Activated CD4-positive, alpha-beta T cell treated with anti-CD3 and anti-CD28 coated beads, Interleukin-2, amount 10 ng/mL, durations not matched to agents 7 days and 5 days (primary cell): Measurements from ENCODE around the gene FKBP7. TPM values are rescaled to one million over a fixed set of nuclear protein-coding genes. Genes with fewer than 3 reads are reported as not detected.
A peak's percentile ranks its signal among the peaks of the same experiment; 100 is the strongest.

ENCODE experiments used
- CTCF ChIA-PET: fragments of 350-600 bp; sonication (Branson Sonifier 250); formaldehyde crosslinking; loops from one replicate; lab custom pipeline; 2021; ENCODE audit warnings: antibody characterized with exemption; lab: Charles Lee
- POLR2A ChIA-PET: fragments of 350-600 bp; sonication (Branson Sonifier 250); formaldehyde crosslinking; loops from one replicate; lab custom pipeline; 2021; ENCODE audit warnings: antibody characterized with exemption; lab: Charles Lee
- DNase-seq: peaks from one replicate; pipeline ENCODE4 v3.0.0-alpha.2; 2020
- H3K27ac Mint-ChIP-seq: one replicate; pipeline ENCODE4 v1.8.0; 2021; ENCODE audit warnings: mild to moderate bottlenecking, moderate library complexity, mixed read lengths
- H3K27me3 Mint-ChIP-seq: one replicate; pipeline ENCODE4 v1.8.0; 2021; ENCODE audit warnings: mixed read lengths
- H3K36me3 Mint-ChIP-seq: one replicate; pipeline ENCODE4 v1.8.0; 2021; ENCODE audit warnings: low read depth, mixed read lengths
- H3K4me1 Mint-ChIP-seq: one replicate; pipeline ENCODE4 v1.8.0; 2021; ENCODE audit warnings: mixed read lengths
- H3K4me3 Mint-ChIP-seq: one replicate; pipeline ENCODE4 v1.8.0; 2021; ENCODE audit warnings: mild to moderate bottlenecking, moderate library complexity, mixed read lengths
- H3K9me3 Mint-ChIP-seq: one replicate; pipeline ENCODE4 v1.8.0; 2021; ENCODE audit warnings: mixed read lengths
- total RNA-seq, 2 experiments: library from RNA; stranded (reverse); gene quantifications; one replicate each; pipeline ENCODE4 v1.2.3, GENCODE V29; 2021

FKBP7 gene
- total RNA-seq, 2 experiments from 2014 or later = 1.4 to 2.1 TPM

GRCh38 chr2:178510384-178510783, 32.0 kb upstream of the FKBP7 start:
- CTCF ChIA-PET = no interaction called here
- peaks cover 36% of the 10 kb centered on the region for H3K4me1 Mint-ChIP-seq
- H3K36me3 Mint-ChIP-seq = peaks cover 39% of the 10 kb centered on the region
- no peak overlapping the region for H3K27ac Mint-ChIP-seq
- no peaks in the 10 kb centered on the region for H3K27me3 Mint-ChIP-seq
- DNase-seq = no peak
- H3K9me3 Mint-ChIP-seq = no peaks in the 10 kb centered on the region
- no peak overlapping the region for H3K4me3 Mint-ChIP-seq
- POLR2A ChIA-PET = no interaction called here

- CTCF ChIA-PET = interaction anchor here (0.7 to 1.1 kb wide), 3 partner anchors 22 to 34 kb away, joined by 3 to 4 read pairs (median 3); partner anchors contain the start of gene PLEKHA3
- H3K4me1 Mint-ChIP-seq = peaks cover 20% of the 10 kb centered on the region
- H3K4me3 Mint-ChIP-seq = no peak overlapping the region
- DNase-seq = no peak
- H3K27me3 Mint-ChIP-seq = no peaks in the 10 kb centered on the region
- no peaks in the 10 kb centered on the region for H3K9me3 Mint-ChIP-seq
- H3K36me3 Mint-ChIP-seq = peaks cover 31% of the 10 kb centered on the region
- POLR2A ChIA-PET = no interaction called here
- H3K27ac Mint-ChIP-seq = no peak overlapping the region
Observed at GRCh38 chr2:178508646-178509045, 30.2 kb upstream of the FKBP7 start.

DNA sequence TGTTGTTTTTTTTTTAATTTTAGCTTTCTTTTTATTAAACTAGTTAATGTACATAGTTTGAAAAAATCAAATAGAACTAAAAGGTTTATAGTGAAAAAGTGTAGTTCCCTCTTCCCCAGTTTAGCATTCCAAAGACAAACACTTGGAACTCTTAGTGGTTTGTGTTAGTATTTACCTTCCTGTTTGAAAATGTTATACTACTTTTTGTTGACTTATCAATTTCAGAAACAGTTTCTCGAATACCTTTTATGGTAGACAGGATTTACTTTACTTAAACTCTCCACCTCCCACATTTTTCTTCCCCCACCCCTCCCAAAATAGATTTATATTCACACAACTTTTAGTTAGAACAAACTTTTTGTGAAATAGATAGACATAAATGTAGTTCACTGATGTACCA, 28.5 kb upstream of the FKBP7 start:
- ChIA-PET CTCF (interaction anchor here (1.4 to 1.6 kb wide), 2 partner anchors 15 to 92 kb away, joined by 3 read pairs; no protein-coding TSS in a partner anchor), POLR2A (no interaction called here)
- Mint-ChIP-seq H3K4me1 (peaks cover 17% of the 10 kb centered on the region), H3K36me3 (peaks cover 35% of the 10 kb centered on the region), H3K9me3 (no peaks in the 10 kb centered on the region), H3K4me3 (no peak overlapping the region), H3K27ac (no peak overlapping the region), H3K27me3 (no peaks in the 10 kb centered on the region)
- no peak for DNase-seq

DNA sequence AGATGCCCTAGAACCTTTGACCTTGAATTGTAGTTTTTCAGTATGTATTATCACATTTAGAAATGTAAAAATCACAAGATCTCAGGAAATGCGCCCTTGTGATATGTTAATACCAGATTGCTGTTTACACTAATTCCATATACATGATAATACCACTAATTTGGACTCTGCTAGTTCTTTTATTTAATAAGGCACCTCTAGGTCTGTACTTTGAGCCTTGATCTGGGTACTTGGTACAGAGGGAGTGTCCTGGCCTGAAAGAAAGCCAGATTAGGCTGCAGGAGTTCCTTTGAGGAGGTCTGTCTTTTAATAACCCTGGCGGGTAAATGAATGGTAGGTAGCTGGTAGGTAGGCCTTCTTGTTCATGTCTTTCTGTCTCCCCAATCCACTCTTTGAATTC, 28.1 kb upstream of the FKBP7 start:
- DNase-seq = no peak
- CTCF ChIA-PET = interaction anchor here (1.4 to 1.6 kb wide), 2 partner anchors 15 to 92 kb away, joined by 3 read pairs; no protein-coding TSS in a partner anchor
- H3K36me3 Mint-ChIP-seq = peaks cover 35% of the 10 kb centered on the region
- peaks cover 17% of the 10 kb centered on the region for H3K4me1 Mint-ChIP-seq
- H3K27me3 Mint-ChIP-seq = no peaks in the 10 kb centered on the region
- no peak overlapping the region for H3K27ac Mint-ChIP-seq
- H3K9me3 Mint-ChIP-seq = no peaks in the 10 kb centered on the region
- POLR2A ChIA-PET = no interaction called here
- no peak overlapping the region for H3K4me3 Mint-ChIP-seq

- no peak for DNase-seq
- Mint-ChIP-seq H3K36me3 (peaks cover 35% of the 10 kb centered on the region), H3K27ac (no peak overlapping the region), H3K4me1 (peaks cover 17% of the 10 kb centered on the region), H3K4me3 (no peak overlapping the region), H3K27me3 (no peaks in the 10 kb centered on the region), H3K9me3 (no peaks in the 10 kb centered on the region)
- POLR2A ChIA-PET = no interaction called here
- CTCF ChIA-PET = interaction anchor here (1.4 to 1.6 kb wide), 2 partner anchors 14 to 91 kb away, joined by 3 read pairs; no protein-coding TSS in a partner anchor
Observed at GRCh38 chr2:178506101-178506500, 27.7 kb upstream of the FKBP7 start.

DNA sequence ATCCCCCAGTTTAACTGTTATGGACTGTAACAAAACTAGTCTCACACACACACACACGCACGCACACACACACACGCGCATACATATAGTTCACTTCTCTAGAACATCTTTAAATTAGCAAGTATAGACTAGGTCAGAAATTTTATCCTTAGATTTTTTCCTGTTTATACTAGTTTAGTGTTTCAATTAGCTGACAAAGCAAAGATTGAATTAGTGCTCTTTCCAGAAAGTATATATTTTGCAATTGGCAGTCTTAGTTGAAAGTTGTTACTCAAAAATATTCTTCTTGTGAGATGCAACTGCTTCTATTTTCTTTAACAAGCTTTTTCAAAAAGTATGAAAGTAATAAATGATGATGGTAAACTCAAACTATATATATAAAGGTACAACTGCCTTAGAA, 24.4 kb upstream of the FKBP7 start:
- Mint-ChIP-seq H3K36me3 (peaks cover 44% of the 10 kb centered on the region), H3K4me1 (peaks cover 10% of the 10 kb centered on the region), H3K9me3 (no peaks in the 10 kb centered on the region), H3K27ac (no peak overlapping the region), H3K27me3 (no peaks in the 10 kb centered on the region), H3K4me3 (no peak overlapping the region)
- no peak for DNase-seq
- ChIA-PET POLR2A (no interaction called here), CTCF (no interaction called here)

- H3K9me3 Mint-ChIP-seq = no peaks in the 10 kb centered on the region
- peaks cover 9% of the 10 kb centered on the region for H3K4me1 Mint-ChIP-seq
- DNase-seq = no peak
- H3K27ac Mint-ChIP-seq = no peak overlapping the region
- no peaks in the 10 kb centered on the region for H3K27me3 Mint-ChIP-seq
- no peak overlapping the region for H3K4me3 Mint-ChIP-seq
- ChIA-PET POLR2A (no interaction called here), CTCF (interaction anchor here (1.3 kb wide), 1 partner anchor 18 kb away, joined by 4 read pairs; no protein-coding TSS in a partner anchor)
- peaks cover 54% of the 10 kb centered on the region for H3K36me3 Mint-ChIP-seq
Observed at GRCh38 chr2:178499640-178500039, 21.2 kb upstream of the FKBP7 start.

DNA sequence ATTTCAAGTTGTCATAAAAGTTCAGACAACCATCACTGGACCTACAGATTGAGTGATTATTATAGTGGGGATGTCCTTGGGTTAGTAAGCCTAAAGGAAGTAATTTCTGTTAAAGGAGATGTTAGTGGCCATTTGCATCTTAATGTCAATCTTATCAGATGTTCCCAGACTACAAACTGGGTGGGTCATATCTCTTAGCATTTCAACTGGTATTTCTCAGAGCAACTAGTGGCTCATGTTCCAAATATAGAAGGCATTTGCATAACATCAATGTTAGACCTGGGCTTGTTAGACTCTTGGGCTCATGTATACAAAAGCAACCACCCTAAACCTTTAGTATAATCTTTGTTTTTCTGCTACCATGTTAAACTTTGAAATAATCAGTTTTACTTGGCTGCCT, 19.7 kb upstream of the FKBP7 start:
- no peaks in the 10 kb centered on the region for H3K27me3 Mint-ChIP-seq
- POLR2A ChIA-PET = no interaction called here
- DNase-seq = no peak
- CTCF ChIA-PET = no interaction called here
- H3K4me3 Mint-ChIP-seq = no peak overlapping the region
- H3K9me3 Mint-ChIP-seq = no peaks in the 10 kb centered on the region
- peaks cover 9% of the 10 kb centered on the region for H3K4me1 Mint-ChIP-seq
- H3K27ac Mint-ChIP-seq = no peak overlapping the region
- H3K36me3 Mint-ChIP-seq = peaks cover 63% of the 10 kb centered on the region

- Mint-ChIP-seq H3K27ac (no peak overlapping the region), H3K9me3 (no peaks in the 10 kb centered on the region), H3K36me3 (peaks cover 59% of the 10 kb centered on the region), H3K27me3 (no peaks in the 10 kb centered on the region), H3K4me1 (peaks cover 13% of the 10 kb centered on the region), H3K4me3 (no peak overlapping the region)
- ChIA-PET CTCF (interaction anchor here (1.5 to 2.3 kb wide), 3 partner anchors 14 to 82 kb away, joined by 3 to 17 read pairs (median 3); partner anchors contain the start of gene PLEKHA3), POLR2A (no interaction called here)
- DNase-seq = no peak
Observed at GRCh38 chr2:178496049-178496448, 17.6 kb upstream of the FKBP7 start.

DNA sequence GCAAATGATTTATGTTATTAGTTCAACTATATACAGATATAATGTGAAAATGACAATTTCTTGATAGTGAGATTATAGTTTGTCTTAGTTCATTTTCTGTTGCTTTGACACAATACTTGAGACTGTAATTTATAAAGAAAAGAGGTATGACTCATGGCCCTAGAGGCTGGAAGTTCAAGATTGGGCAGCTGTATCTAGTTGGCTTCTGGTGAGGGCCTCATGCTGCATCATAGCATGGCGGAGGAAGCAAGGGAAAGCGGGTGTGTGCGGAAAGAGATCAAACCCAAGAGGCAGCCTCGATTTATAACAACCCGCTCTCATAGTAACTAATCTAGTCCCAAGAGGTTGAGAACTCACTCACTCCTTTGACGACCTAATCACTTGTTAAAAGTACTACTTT, 13.2 kb upstream of the FKBP7 start:
- Mint-ChIP-seq H3K27me3 (no peaks in the 10 kb centered on the region), H3K9me3 (no peaks in the 10 kb centered on the region), H3K36me3 (peaks cover 70% of the 10 kb centered on the region), H3K27ac (no peak overlapping the region), H3K4me3 (no peak overlapping the region), H3K4me1 (peaks cover 17% of the 10 kb centered on the region)
- no peak for DNase-seq
- ChIA-PET POLR2A (no interaction called here), CTCF (interaction anchor here (1.5 to 1.6 kb wide), 2 partner anchors 9 to 15 kb away, joined by 3 to 4 read pairs; no protein-coding TSS in a partner anchor)

GRCh38 chr2:178485356-178485755, 7.0 kb upstream of the FKBP7 start:
- Mint-ChIP-seq H3K36me3 (peaks cover 49% of the 10 kb centered on the region), H3K9me3 (no peaks in the 10 kb centered on the region), H3K4me3 (no peak overlapping the region), H3K27ac (no peak overlapping the region), H3K27me3 (no peaks in the 10 kb centered on the region), H3K4me1 (peaks cover 28% of the 10 kb centered on the region)
- DNase-seq = no peak
- ChIA-PET CTCF (no interaction called here), POLR2A (no interaction called here)

GRCh38 chr2:178484245-178485041, 6.0 kb upstream of the FKBP7 start:
- Mint-ChIP-seq H3K4me3 (no peak overlapping the region), H3K9me3 (no peaks in the 10 kb centered on the region), H3K4me1 (peaks cover 33% of the 10 kb centered on the region), H3K36me3 (peaks cover 40% of the 10 kb centered on the region), H3K27ac (no peak overlapping the region), H3K27me3 (no peaks in the 10 kb centered on the region)
- DNase-seq = no peak
- POLR2A ChIA-PET = no interaction called here
- CTCF ChIA-PET = interaction anchor here (0.6 kb wide), 1 partner anchor 38 kb away, joined by 3 read pairs; no protein-coding TSS in a partner anchor

DNA sequence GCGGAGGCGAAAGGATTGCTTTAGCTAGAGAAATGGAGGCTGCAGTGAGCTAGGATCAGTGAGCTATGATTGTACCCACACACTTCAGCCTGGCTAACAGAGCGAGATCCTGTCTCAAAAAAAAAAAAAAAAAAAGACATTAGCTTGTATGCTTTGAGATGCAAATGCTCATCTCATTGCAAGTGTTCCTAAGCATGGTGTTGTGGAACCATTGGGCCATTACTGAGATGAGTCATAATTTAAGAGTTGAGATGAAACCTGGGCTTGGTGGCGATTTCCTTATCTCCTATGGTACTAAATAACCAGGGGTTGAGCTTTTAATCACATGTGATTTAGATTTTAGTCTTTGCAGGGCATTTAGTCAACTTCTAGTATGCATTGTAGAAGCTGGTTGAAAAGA, 4.0 kb upstream of the FKBP7 start:
- POLR2A ChIA-PET = no interaction called here
- CTCF ChIA-PET = interaction anchor here (0.8 to 3.5 kb wide), 9 partner anchors 8 to 68 kb away, joined by 3 to 17 read pairs (median 4); no protein-coding TSS in a partner anchor
- Mint-ChIP-seq H3K27ac (no peak overlapping the region), H3K27me3 (no peaks in the 10 kb centered on the region), H3K9me3 (no peaks in the 10 kb centered on the region), H3K4me1 (peaks cover 40% of the 10 kb centered on the region), H3K36me3 (peaks cover 26% of the 10 kb centered on the region), H3K4me3 (peak overlapping the region; percentile 97)
- DNase-seq = no peak
